PC-3 (cell line): ENCODE data around the gene TMEM40.

Source experiments
- EZH2 ChIP-seq: fragments of 300-600 bp; sonication (generic); IDR thresholded peaks from one replicate; pipeline ENCODE4 v1.6.1; 2017; ENCODE audit warnings: antibody characterized with exemption, mild to moderate bottlenecking, low read length; ENCODE audit not compliant: unreplicated experiment
- EZH2phosphoT487 ChIP-seq: fragments of 300-600 bp; sonication (generic); IDR thresholded peaks from 2 replicates; pipeline ENCODE4 v1.6.1; 2018; ENCODE audit warnings: mild to moderate bottlenecking, antibody characterized with exemption, low read length, borderline replicate concordance
- TF ChIP-seq, protein P1 (sequence below): fragments of 300-600 bp; sonication (generic); conservative IDR thresholded peaks from 2 replicates; pipeline ENCODE4 v1.5.1; 2017; ENCODE audit warnings: antibody characterized with exemption, low read depth, mild to moderate bottlenecking, low read length

DNA sequence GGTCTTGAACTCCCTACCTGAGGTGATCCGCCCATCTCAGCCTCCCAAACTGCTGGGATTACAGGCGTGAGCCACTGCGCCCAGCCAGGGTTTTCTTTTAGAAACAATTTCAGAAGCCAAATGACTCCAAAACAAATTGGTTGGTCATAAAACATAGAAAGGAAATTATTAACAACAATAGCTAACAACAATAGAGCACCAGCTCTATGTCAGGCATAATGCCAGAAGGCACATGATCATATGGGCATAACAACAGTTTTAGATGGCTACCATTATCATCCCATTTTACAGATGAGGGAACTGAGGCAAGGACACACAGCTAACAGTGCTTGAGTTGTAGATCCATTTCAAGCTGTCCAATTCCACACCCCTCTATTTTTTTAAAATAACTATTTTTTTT, 73.0 kb downstream of the TMEM40 start:
- TF ChIP-seq EZH2 = no peak
- TF ChIP-seq, protein P1, sequence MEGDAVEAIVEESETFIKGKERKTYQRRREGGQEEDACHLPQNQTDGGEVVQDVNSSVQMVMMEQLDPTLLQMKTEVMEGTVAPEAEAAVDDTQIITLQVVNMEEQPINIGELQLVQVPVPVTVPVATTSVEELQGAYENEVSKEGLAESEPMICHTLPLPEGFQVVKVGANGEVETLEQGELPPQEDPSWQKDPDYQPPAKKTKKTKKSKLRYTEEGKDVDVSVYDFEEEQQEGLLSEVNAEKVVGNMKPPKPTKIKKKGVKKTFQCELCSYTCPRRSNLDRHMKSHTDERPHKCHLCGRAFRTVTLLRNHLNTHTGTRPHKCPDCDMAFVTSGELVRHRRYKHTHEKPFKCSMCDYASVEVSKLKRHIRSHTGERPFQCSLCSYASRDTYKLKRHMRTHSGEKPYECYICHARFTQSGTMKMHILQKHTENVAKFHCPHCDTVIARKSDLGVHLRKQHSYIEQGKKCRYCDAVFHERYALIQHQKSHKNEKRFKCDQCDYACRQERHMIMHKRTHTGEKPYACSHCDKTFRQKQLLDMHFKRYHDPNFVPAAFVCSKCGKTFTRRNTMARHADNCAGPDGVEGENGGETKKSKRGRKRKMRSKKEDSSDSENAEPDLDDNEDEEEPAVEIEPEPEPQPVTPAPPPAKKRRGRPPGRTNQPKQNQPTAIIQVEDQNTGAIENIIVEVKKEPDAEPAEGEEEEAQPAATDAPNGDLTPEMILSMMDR = no peak
- no peak for TF ChIP-seq EZH2phosphoT487
